Calu3 (cell line): ENCODE results near the gene RNF213. TPM values are rescaled to one million over a fixed set of nuclear protein-coding genes. Genes with fewer than 3 reads are reported as not detected.

Experiments used
- BruUV-seq: library from RNA; stranded (reverse); fragments of 400-500 nt; replicated peaks from 2 replicates; lab custom pipeline; 2021; lab: Mats Ljungman, UMichigan
- CTCF ChIA-PET: fragments of 300-600 bp; sonication (Branson Sonifier 250); formaldehyde crosslinking; loops from one replicate; lab custom pipeline; 2022; ENCODE audit warnings: antibody characterized with exemption; lab: Charles Lee
- DNase-seq: peaks from one replicate; pipeline ENCODE4 v3.0.0; 2022
- H3K27ac Mint-ChIP-seq: one replicate; pipeline ENCODE4 v1.8.0; 2022; ENCODE audit warnings: mixed read lengths; ENCODE audit not compliant: unreplicated experiment
- H3K27me3 Mint-ChIP-seq: one replicate; pipeline ENCODE4 v1.8.0; 2022; ENCODE audit warnings: mixed read lengths; ENCODE audit not compliant: unreplicated experiment
- H3K36me3 Mint-ChIP-seq: one replicate; pipeline ENCODE4 v1.8.0; 2022; ENCODE audit warnings: mild to moderate bottlenecking, moderate library complexity, mixed read lengths; ENCODE audit not compliant: insufficient read depth, unreplicated experiment
- H3K4me1 Mint-ChIP-seq: one replicate; pipeline ENCODE4 v1.8.0; 2022; ENCODE audit warnings: mild to moderate bottlenecking, low read depth, mixed read lengths; ENCODE audit not compliant: unreplicated experiment
- H3K4me3 Mint-ChIP-seq: one replicate; pipeline ENCODE4 v1.8.0; 2022; ENCODE audit warnings: mild to moderate bottlenecking, low read depth, moderate library complexity, mixed read lengths; ENCODE audit not compliant: unreplicated experiment
- H3K9me3 Mint-ChIP-seq: one replicate; pipeline ENCODE4 v1.8.0; 2022; ENCODE audit warnings: low read depth, mixed read lengths; ENCODE audit not compliant: unreplicated experiment
- intact Hi-C: fragments of 100-400 bp; cut with micrococcal nuclease; formaldehyde crosslinking; loops from one replicate; pipeline ENCODE4 v1.10.0; 2022; ENCODE audit not compliant: unreplicated experiment
- total RNA-seq: library from RNA; stranded (reverse); gene quantifications from 2 replicates; pipeline ENCODE4 v1.2.3, GENCODE V29; 2022
- TF ChIP-seq, protein P1 (sequence below): fragments of 200-600 bp; IDR thresholded peaks from one replicate; pipeline ENCODE4 v1.8.0; 2022; ENCODE audit warnings: antibody characterized with exemption; ENCODE audit not compliant: unreplicated experiment

RNF213 gene
- total RNA-seq, 1 experiment from 2014 or later = 221 TPM

DNA sequence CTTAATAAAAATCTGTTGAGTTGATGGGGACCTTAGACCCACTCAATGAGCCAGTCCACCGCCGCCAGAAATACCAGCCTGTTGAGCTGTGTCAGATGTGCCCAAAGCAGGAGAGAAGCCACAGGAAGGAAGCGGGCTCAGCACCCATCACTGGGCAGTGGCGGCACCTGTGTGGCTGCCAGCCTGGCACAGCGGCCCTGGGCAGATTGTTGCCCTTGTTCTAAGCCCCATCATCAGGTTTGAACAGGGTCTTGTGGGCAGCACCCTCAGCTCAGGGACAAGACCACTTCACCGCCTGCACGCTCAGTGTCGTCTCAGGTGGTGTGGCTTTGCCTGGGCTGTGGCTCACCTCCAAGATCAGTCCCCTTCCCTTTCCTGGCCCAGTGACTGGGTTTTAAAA is 163.6 kb downstream of the RNF213 start:
- no peak for DNase-seq
- TF ChIP-seq, protein P1, sequence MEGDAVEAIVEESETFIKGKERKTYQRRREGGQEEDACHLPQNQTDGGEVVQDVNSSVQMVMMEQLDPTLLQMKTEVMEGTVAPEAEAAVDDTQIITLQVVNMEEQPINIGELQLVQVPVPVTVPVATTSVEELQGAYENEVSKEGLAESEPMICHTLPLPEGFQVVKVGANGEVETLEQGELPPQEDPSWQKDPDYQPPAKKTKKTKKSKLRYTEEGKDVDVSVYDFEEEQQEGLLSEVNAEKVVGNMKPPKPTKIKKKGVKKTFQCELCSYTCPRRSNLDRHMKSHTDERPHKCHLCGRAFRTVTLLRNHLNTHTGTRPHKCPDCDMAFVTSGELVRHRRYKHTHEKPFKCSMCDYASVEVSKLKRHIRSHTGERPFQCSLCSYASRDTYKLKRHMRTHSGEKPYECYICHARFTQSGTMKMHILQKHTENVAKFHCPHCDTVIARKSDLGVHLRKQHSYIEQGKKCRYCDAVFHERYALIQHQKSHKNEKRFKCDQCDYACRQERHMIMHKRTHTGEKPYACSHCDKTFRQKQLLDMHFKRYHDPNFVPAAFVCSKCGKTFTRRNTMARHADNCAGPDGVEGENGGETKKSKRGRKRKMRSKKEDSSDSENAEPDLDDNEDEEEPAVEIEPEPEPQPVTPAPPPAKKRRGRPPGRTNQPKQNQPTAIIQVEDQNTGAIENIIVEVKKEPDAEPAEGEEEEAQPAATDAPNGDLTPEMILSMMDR = no peak
- CTCF ChIA-PET = no interaction called here
- H3K9me3 Mint-ChIP-seq = no peaks in the 10 kb centered on the region
- no peak overlapping the region for H3K27ac Mint-ChIP-seq
- no peak overlapping the region for H3K4me3 Mint-ChIP-seq
- no peaks in the 10 kb centered on the region for H3K27me3 Mint-ChIP-seq
- peaks cover 18% of the 10 kb centered on the region for H3K36me3 Mint-ChIP-seq
- no TSS peak for BruUV-seq
- intact Hi-C loops = no loop called here
- no peaks in the 10 kb centered on the region for H3K4me1 Mint-ChIP-seq

DNA sequence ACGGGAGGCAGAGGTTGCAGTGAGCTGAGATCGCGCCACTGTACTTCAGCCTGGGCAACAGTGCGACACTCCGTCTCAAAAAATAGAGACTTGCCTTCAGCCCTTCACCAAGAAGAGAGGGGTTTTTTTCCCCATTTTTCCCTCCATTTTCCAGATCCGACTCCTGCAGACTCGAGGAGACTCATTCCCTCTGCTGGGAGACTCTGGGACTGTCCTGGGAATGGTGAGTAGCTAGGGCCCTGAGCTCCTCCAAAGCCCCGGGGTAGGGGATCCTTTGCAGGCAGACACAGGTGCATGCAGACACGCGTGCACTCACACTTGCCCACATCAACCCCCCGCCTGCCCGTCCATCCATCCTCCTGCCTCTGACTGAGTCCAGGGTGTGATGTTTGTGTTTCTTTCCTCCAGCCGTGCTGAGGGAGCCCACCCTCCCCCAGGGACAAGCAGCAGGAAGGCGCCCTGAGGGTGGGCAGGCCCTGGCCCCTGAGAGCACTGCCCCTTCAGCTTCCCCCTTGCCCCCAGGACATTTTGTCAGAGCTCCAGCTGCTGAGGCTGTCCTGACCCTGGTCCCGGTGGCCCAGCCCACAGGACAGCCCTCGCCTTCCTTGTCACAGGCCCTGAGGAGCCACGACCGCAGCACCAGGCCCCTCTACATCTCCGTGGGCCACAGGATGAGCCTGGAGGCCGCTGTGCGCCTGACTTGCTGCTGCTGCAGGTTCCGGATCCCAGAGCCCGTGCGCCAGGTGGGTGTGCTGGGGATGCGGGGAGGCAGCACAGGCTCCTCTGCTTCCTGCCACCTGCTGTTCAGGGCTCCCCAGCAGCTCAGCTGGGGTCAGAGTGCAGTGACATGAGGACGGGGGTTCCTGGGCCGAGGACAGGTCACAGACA is 164.5 kb downstream of the RNF213 start:
- TF ChIP-seq, protein P1 = no peak
- intact Hi-C loops = no loop called here
- no peaks in the 10 kb centered on the region for H3K27me3 Mint-ChIP-seq
- CTCF ChIA-PET = no interaction called here
- H3K4me3 Mint-ChIP-seq = no peak overlapping the region
- H3K9me3 Mint-ChIP-seq = no peaks in the 10 kb centered on the region
- peaks cover 10% of the 10 kb centered on the region for H3K36me3 Mint-ChIP-seq
- H3K4me1 Mint-ChIP-seq = no peaks in the 10 kb centered on the region
- no peak overlapping the region for H3K27ac Mint-ChIP-seq
- BruUV-seq = no TSS peak
- no peak for DNase-seq

DNA sequence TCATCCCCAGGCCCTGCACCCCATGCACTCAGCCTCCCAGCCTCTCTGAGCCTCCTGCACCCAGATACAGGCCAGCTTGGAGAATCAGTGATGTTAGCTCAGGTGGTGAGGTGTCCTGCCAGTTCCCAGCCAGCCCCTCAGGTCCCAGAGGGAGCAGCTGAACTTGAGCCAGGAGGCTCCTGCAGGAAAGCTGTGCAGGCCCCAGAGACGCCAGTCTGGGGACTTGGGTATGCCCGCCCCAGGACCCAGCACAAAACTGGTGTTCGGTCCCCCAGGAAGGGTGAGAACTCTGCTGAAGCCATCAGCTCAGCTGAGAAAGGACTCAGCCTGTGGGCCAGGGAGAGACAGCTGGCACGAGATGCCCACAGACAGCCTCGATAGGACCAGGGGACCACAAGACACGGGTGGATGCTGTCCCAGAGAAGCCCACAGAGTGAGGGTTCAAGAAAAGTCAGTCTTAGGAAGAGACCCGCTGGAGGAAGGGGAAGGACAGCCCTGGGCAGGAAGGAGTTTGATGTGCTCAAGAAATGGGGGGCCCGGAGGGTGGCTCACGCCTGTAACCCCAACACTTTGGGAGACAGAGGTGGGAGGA is 165.3 kb downstream of the RNF213 start:
- Mint-ChIP-seq H3K4me1 (no peaks in the 10 kb centered on the region), H3K27me3 (no peaks in the 10 kb centered on the region), H3K36me3 (peaks cover 15% of the 10 kb centered on the region), H3K4me3 (no peak overlapping the region), H3K27ac (no peak overlapping the region), H3K9me3 (no peaks in the 10 kb centered on the region)
- DNase-seq = no peak
- intact Hi-C loops = loop anchor here (2.0 kb wide), 2 partner anchors 149 to 555 kb away; no protein-coding TSS in a partner anchor
- TF ChIP-seq, protein P1 = no peak
- CTCF ChIA-PET = no interaction called here
- BruUV-seq = no TSS peak

DNA sequence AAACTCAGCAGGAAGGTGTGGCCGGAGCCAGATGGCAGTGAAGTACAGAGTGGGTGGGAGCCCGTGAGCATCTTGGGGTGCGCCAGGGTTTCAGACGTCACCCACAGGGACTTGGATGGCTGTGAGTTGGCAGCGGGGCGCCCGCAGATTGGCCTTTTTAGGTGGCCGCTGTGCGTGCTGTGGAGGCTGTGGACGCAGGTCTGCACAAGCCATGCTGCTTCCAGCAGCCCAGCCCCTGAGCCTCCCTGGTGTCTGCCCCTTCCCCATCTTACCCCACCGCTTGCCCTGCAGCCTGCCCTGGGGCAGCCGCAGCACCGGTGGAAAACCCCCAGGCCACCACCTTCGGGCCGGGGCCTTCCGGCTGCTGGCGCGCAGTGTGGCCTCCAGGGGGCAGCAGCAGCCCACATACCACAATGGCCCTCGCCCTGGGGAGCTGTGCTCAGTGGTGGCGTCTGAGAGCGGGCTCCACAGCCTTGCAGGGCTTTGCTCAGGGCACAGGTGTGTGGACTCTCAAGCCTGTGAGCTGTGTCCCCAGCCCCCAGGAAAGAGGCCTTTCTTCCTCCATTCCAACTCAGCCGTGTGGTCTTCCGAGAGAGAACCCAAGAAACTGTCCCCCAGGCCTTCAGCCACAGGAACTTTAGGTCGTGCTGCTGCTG is 166.1 kb downstream of the RNF213 start:
- TF ChIP-seq, protein P1 = peak; percentile 95
- DNase-seq = peak; percentile 86
- no TSS peak for BruUV-seq
- H3K27ac Mint-ChIP-seq = no peak overlapping the region
- no peaks in the 10 kb centered on the region for H3K9me3 Mint-ChIP-seq
- intact Hi-C loops = loop anchor here (2.0 kb wide), 2 partner anchors 148 to 554 kb away; no protein-coding TSS in a partner anchor
- H3K27me3 Mint-ChIP-seq = no peaks in the 10 kb centered on the region
- H3K4me1 Mint-ChIP-seq = no peaks in the 10 kb centered on the region
- H3K4me3 Mint-ChIP-seq = no peak overlapping the region
- CTCF ChIA-PET = interaction anchor here (0.6 to 1.1 kb wide), 8 partner anchors 11 to 562 kb away, joined by 3 to 7 read pairs (median 4); no protein-coding TSS in a partner anchor
- peaks cover 15% of the 10 kb centered on the region for H3K36me3 Mint-ChIP-seq
